H1 (cell line): ENCODE data around the gene KLHL8. TPM values are rescaled to one million over a fixed set of nuclear protein-coding genes. Genes with fewer than 3 reads are reported as not detected.

Experiments used
- CTCF ChIA-PET: fragments of 300-600 bp; sonication (Branson Sonifier 250); formaldehyde crosslinking; loops from one replicate; lab custom pipeline; 2021; ENCODE audit not compliant: partially characterized antibody; lab: Charles Lee
- POLR2A ChIA-PET: fragments of 300-600 bp; sonication (Branson Sonifier 250); formaldehyde crosslinking; loops from one replicate; lab custom pipeline; 2021; ENCODE audit warnings: inconsistent platforms; ENCODE audit not compliant: partially characterized antibody; lab: Charles Lee
- DNase-seq, 2 experiments: peaks; one replicate each; pipeline versions ENCODE4 v3.0.0 to v3.0.0-alpha.2; 2010 to 2022; ENCODE audit warnings: low spot score in 2 of 2, low read depth in 1 of 2, mixed read lengths in 1 of 2
- FAIRE-seq: peaks from 2 replicates; lab custom pipeline; 2011; peaks lifted over from hg19 to GRCh38; lab: Jason Lieb, UNC
- H2AFZ ChIP-seq: 2 replicates; pipeline ENCODE4 v1.8.1; 2012; ENCODE audit warnings: low read length, inconsistent platforms
- H2AK5ac ChIP-seq: 2 replicates; pipeline ENCODE4 v1.6.1; 2013; ENCODE audit warnings: low read depth, low read length
- H2BK120ac ChIP-seq: replicated peaks from 2 replicates; pipeline ENCODE3; 2013; ENCODE audit warnings: low read depth, low read length, inconsistent platforms
- H2BK12ac ChIP-seq: 2 replicates; pipeline ENCODE4 v1.6.1; 2013; ENCODE audit warnings: low read depth, low read length
- H2BK15ac ChIP-seq: 2 replicates; pipeline ENCODE4 v1.6.1; 2013; ENCODE audit warnings: low read length
- H2BK20ac ChIP-seq: 2 replicates; pipeline ENCODE4 v1.6.1; 2013; ENCODE audit warnings: low read length
- H2BK5ac ChIP-seq: 2 replicates; pipeline ENCODE4 v1.6.1; 2013; ENCODE audit warnings: low read depth, low read length
- H3K14ac ChIP-seq: 2 replicates; pipeline ENCODE4 v1.6.1; 2013; ENCODE audit warnings: inconsistent platforms; ENCODE audit not compliant: insufficient read length
- H3K18ac ChIP-seq: 2 replicates; pipeline ENCODE4 v1.6.1; 2013; ENCODE audit warnings: low read length; ENCODE audit errors: extremely low read depth
- H3K23ac ChIP-seq: 2 replicates; pipeline ENCODE4 v1.6.1; 2013; ENCODE audit warnings: inconsistent platforms; ENCODE audit not compliant: insufficient read length
- H3K23me2 ChIP-seq: 2 replicates; pipeline ENCODE4 v1.6.1; 2013; ENCODE audit warnings: low read depth, low read length
- H3K27ac ChIP-seq: 2 replicates; pipeline ENCODE4 v1.6.1; 2011; ENCODE audit warnings: low read depth, low read length, inconsistent platforms
- H3K27me3 ChIP-seq, 4 experiments: replicated peaks in 1 of 4; 1 replicate in 1 of 4; 2 replicates in 3 of 4; pipeline versions ENCODE4 v1.6.1 to v1.8.1; 2011 to 2013; ENCODE audit warnings: low read length in 3 of 4, mild to moderate bottlenecking in 3 of 4, inconsistent platforms in 2 of 4, mixed read lengths in 2 of 4, moderate library complexity in 1 of 4; ENCODE audit not compliant: control insufficient read depth in 3 of 4, insufficient read depth in 3 of 4; ENCODE audit errors: extremely low read depth in 1 of 4
- H3K36me3 ChIP-seq, 4 experiments: 2 replicates each; pipeline versions ENCODE4 v1.6.1 to v1.8.1; 2011 to 2013; ENCODE audit warnings: mild to moderate bottlenecking in 4 of 4, low read length in 3 of 4, moderate library complexity in 2 of 4, control low read depth in 1 of 4, inconsistent platforms in 1 of 4; ENCODE audit not compliant: insufficient read depth in 4 of 4, control insufficient read depth in 2 of 4
- H3K4ac ChIP-seq: replicated peaks from 2 replicates; pipeline ENCODE3; 2013; ENCODE audit warnings: low read length, low read depth, mixed read lengths, inconsistent platforms; ENCODE audit not compliant: insufficient read length
- H3K4me1 ChIP-seq, 4 experiments: replicated peaks in 1 of 4; 1 replicate in 1 of 4; 2 replicates in 3 of 4; pipeline versions ENCODE4 v1.6.1 to v1.8.1; 2011 to 2013; ENCODE audit warnings: low read length in 3 of 4, inconsistent platforms in 2 of 4, mixed read lengths in 1 of 4; ENCODE audit not compliant: insufficient read depth in 4 of 4, control insufficient read depth in 3 of 4
- H3K4me2 ChIP-seq, 2 experiments: 2 replicates each; pipeline versions ENCODE4 v1.6.1 to v1.8.1; 2011 to 2013; ENCODE audit warnings: low read depth in 2 of 2, low read length in 2 of 2, control low read depth in 1 of 2, inconsistent platforms in 1 of 2, mild to moderate bottlenecking in 1 of 2; ENCODE audit not compliant: insufficient read depth in 1 of 2
- H3K4me3 ChIP-seq, 4 experiments: fragments of 200-600, 300-600 bp in 1 of 4; sonication (generic), shearing (Covaris generic), sonication (Bioruptor Twin) in 1 of 4; 2 replicates each; pipeline versions ENCODE4 v1.5.1 to v1.8.1; 2011 to 2016; ENCODE audit warnings: low read length in 4 of 4, low read depth in 3 of 4, control low read depth in 2 of 4, inconsistent platforms in 2 of 4, mild to moderate bottlenecking in 2 of 4, mixed read lengths in 1 of 4, moderate library complexity in 1 of 4; ENCODE audit not compliant: insufficient read depth in 2 of 4; ENCODE audit errors: extremely low read depth in 1 of 4
- H3K56ac ChIP-seq: replicated peaks from 2 replicates; pipeline ENCODE3; 2013; ENCODE audit warnings: low read depth, mild to moderate bottlenecking, mixed read lengths, low read length, inconsistent platforms; ENCODE audit not compliant: insufficient read length
- H3K79me1 ChIP-seq: 2 replicates; pipeline ENCODE4 v1.6.1; 2013; ENCODE audit warnings: low read depth, low read length, control low read depth
- H3K79me2 ChIP-seq, 2 experiments: 2 replicates each; pipeline versions ENCODE4 v1.6.1 to v1.8.1; 2012 to 2013; ENCODE audit warnings: low read length in 2 of 2, mild to moderate bottlenecking in 2 of 2, inconsistent platforms in 1 of 2; ENCODE audit not compliant: insufficient read depth in 2 of 2, control insufficient read depth in 1 of 2
- H3K9ac ChIP-seq, 4 experiments: replicated peaks in 1 of 4; 1 replicate in 1 of 4; 2 replicates in 3 of 4; pipeline versions ENCODE4 v1.6.1 to v1.8.1; 2011 to 2013; ENCODE audit warnings: low read depth in 3 of 4, low read length in 3 of 4, control low read depth in 2 of 4, mild to moderate bottlenecking in 2 of 4, moderate library complexity in 2 of 4, inconsistent platforms in 1 of 4; ENCODE audit errors: extremely low read depth in 1 of 4
- H3K9me3 ChIP-seq, 2 experiments: 2 replicates each; pipeline versions ENCODE4 v1.6.1 to v1.8.1; 2012 to 2013; ENCODE audit warnings: mild to moderate bottlenecking in 2 of 2, moderate library complexity in 2 of 2, control low read depth in 1 of 2, inconsistent platforms in 1 of 2, low read depth in 1 of 2, low read length in 1 of 2, mixed read lengths in 1 of 2; ENCODE audit not compliant: insufficient read depth in 2 of 2
- H4K20me1 ChIP-seq, 2 experiments: replicated peaks in 1 of 2; 2 replicates each; pipeline versions ENCODE3 to v1.8.1; 2011 to 2013; ENCODE audit warnings: inconsistent platforms in 2 of 2, low read length in 2 of 2, mild to moderate bottlenecking in 1 of 2; ENCODE audit not compliant: insufficient read depth in 2 of 2, control insufficient read depth in 1 of 2
- H4K5ac ChIP-seq: 2 replicates; pipeline ENCODE4 v1.6.1; 2013; ENCODE audit warnings: low read length, low read depth, mixed read lengths, inconsistent platforms; ENCODE audit not compliant: insufficient read length
- H4K8ac ChIP-seq: 2 replicates; pipeline ENCODE4 v1.8.0; 2013; ENCODE audit warnings: mild to moderate bottlenecking, moderate library complexity, low read length, inconsistent platforms; ENCODE audit not compliant: insufficient read depth; ENCODE audit errors: extremely low read depth
- H4K91ac ChIP-seq: replicated peaks from 2 replicates; pipeline ENCODE3; 2013; ENCODE audit warnings: low read length, mixed read lengths, inconsistent platforms; ENCODE audit not compliant: insufficient read length
- ASH2L ChIP-seq: fragments of 200-600, 300-600 bp; sonication (generic); IDR thresholded peaks from one replicate; pipeline ENCODE4 v1.7.1; 2017; ENCODE audit warnings: low read length
- CBX8 ChIP-seq: fragments of 300-800, 300-1000 bp; sonication (generic); IDR thresholded peaks from 2 replicates; pipeline ENCODE4 v1.7.1; 2016; ENCODE audit warnings: low read depth, low read length, borderline replicate concordance
- E2F6 ChIP-seq: IDR thresholded peaks from 2 replicates; pipeline ENCODE4 v1.6.1; 2012; ENCODE audit warnings: inconsistent platforms
- JUN ChIP-seq: IDR thresholded peaks from 2 replicates; pipeline ENCODE4 v1.6.1; 2011; ENCODE audit warnings: low read depth, mild to moderate bottlenecking, improper control_type of control experiment, low read length
- POLR2A ChIP-seq, 2 experiments: IDR thresholded peaks; 1 replicate in 1 of 2; 2 replicates in 1 of 2; pipeline ENCODE4 v1.6.1; 2011; ENCODE audit warnings: low read depth in 2 of 2, low read length in 2 of 2, mild to moderate bottlenecking in 2 of 2; ENCODE audit errors: control extremely low read depth in 1 of 2
- SP2 ChIP-seq: IDR thresholded peaks from 2 replicates; pipeline ENCODE4 v1.6.1; 2012; ENCODE audit warnings: mild to moderate bottlenecking, low read length, inconsistent platforms
- WGBS, 2 experiments: shearing (Covaris generic) in 1 of 2; methylation state at CpG; one replicate each; pipeline versions ENCODE4 v1.1.6 to v1.1.7; 2013 to 2015; ENCODE audit warnings: low lambda C conversion rate in 2 of 2, mixed read lengths in 2 of 2, inconsistent platforms in 1 of 2, low coverage in 1 of 2, missing lambda C conversion rate in 1 of 2; ENCODE audit not compliant: insufficient replicate concordance in 2 of 2, insufficient coverage in 1 of 2, insufficient read length in 1 of 2; ENCODE audit errors: extremely low coverage in 1 of 2, missing lambda C conversion rate in 1 of 2; 5-methylcytosine and 5-hydroxymethylcytosine counted together
- polyA plus RNA-seq, 7 experiments: library from polyadenylated mRNA; depleted of rRNA in 3 of 7; stranded (reverse) in 5 of 7; unstranded in 2 of 7; fragments of >200 nt in 5 of 7; fragments of 200-250 nt in 2 of 7; gene quantifications; 1 replicate in 5 of 7; 2 replicates in 1 of 7; 4 replicates in 1 of 7; pipeline versions ENCODE4 v1.2.1 to v1.2.3, GENCODE V29; 2011 to 2013; ENCODE audit warnings: missing spikeins in 2 of 7, mixed read lengths in 2 of 7
- total RNA-seq: library from RNA; stranded (reverse); fragmentation: NEBNext Ultra II Directional; extraction: Animal tissue kit (Norgen Biotek cat#: 25700); gene quantifications from 2 replicates; pipeline ENCODE4 v1.2.1, GENCODE V29; 2021
- TF ChIP-seq, protein P1 (sequence below), 3 experiments: IDR thresholded peaks; 1 replicate in 2 of 3; 2 replicates in 1 of 3; pipeline versions ENCODE4 v1.5.1 to v1.6.1; 2011; ENCODE audit warnings: low read length in 3 of 3, mild to moderate bottlenecking in 3 of 3, inconsistent platforms in 2 of 3, low read depth in 1 of 3, moderate library complexity in 1 of 3; ENCODE audit not compliant: insufficient read depth in 1 of 3; ENCODE audit errors: control extremely low read depth in 1 of 3

KLHL8 gene
- total and polyA plus RNA-seq, 2 of the 8 experiments (the other 6 are each of a cell fraction or from before 2014, with no cell fraction given) = 0.94 to 8.1 TPM

- no peak overlapping the region for H4K91ac ChIP-seq
- H3K14ac ChIP-seq = no peak overlapping the region
- no peak overlapping the region for H2BK15ac ChIP-seq
- no peak overlapping the region for H2AFZ ChIP-seq
- H3K9me3 ChIP-seq = no peaks in the 10 kb centered on the region
- H3K4ac ChIP-seq = no peak overlapping the region
- TF ChIP-seq JUN = no peak
- TF ChIP-seq, protein P1, sequence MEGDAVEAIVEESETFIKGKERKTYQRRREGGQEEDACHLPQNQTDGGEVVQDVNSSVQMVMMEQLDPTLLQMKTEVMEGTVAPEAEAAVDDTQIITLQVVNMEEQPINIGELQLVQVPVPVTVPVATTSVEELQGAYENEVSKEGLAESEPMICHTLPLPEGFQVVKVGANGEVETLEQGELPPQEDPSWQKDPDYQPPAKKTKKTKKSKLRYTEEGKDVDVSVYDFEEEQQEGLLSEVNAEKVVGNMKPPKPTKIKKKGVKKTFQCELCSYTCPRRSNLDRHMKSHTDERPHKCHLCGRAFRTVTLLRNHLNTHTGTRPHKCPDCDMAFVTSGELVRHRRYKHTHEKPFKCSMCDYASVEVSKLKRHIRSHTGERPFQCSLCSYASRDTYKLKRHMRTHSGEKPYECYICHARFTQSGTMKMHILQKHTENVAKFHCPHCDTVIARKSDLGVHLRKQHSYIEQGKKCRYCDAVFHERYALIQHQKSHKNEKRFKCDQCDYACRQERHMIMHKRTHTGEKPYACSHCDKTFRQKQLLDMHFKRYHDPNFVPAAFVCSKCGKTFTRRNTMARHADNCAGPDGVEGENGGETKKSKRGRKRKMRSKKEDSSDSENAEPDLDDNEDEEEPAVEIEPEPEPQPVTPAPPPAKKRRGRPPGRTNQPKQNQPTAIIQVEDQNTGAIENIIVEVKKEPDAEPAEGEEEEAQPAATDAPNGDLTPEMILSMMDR (IDR thresholded peaks at IDR 0.05; ENCODE audit: control extremely low read depth in 1 of 3, insufficient read depth in 1 of 3, low read depth in 1 of 3, low read length in 3 of 3) = no peak
- no peak for TF ChIP-seq CBX8
- TF ChIP-seq SP2 = no peak
- TF ChIP-seq ASH2L = no peak
- peak in 1 of 2 experiments; percentile 33; a peak in 1 of 3 replicates for TF ChIP-seq POLR2A (IDR thresholded peaks at IDR 0.05; ENCODE audit: control extremely low read depth in 1 of 2, low read depth in 2 of 2, low read length in 2 of 2)
- no peak for TF ChIP-seq E2F6
- no peak for FAIRE-seq
- no peak overlapping the region for H2BK20ac ChIP-seq
- peaks cover 0 to 13% of the 10 kb centered on the region in 2 experiments; a peak in 2 of 4 replicates for H3K79me2 ChIP-seq
- no peak overlapping the region for H3K23ac ChIP-seq
- H4K20me1 ChIP-seq = peaks cover 1 to 3% of the 10 kb centered on the region in 2 experiments
- POLR2A ChIA-PET = interaction anchor here (0.6 to 1.2 kb wide), 2 partner anchors 114 to 1057 kb away, joined by 3 read pairs; no protein-coding TSS in a partner anchor
- H3K18ac ChIP-seq = no peak overlapping the region
- no peak overlapping the region; the same call in none of the 2 replicates for H4K8ac ChIP-seq
- H2AK5ac ChIP-seq = no peak overlapping the region
- peaks cover under 1 to 44% (median 15%) of the 10 kb centered on the region in 4 experiments; a peak in 7 of 8 replicates for H3K36me3 ChIP-seq
- H2BK12ac ChIP-seq = no peak overlapping the region
- H3K4me2 ChIP-seq = no peak overlapping the region
- WGBS, 2 experiments = 89% methylated on average over 18 of the region's 18 CpGs; no CpG with 5 or more reads in 1 of the 2 experiments
- H3K4me1 ChIP-seq = peaks cover 0 to 5% (median under 1%) of the 10 kb centered on the region in 4 experiments; a peak in 4 of 7 replicates
- H3K23me2 ChIP-seq = no peaks in the 10 kb centered on the region; the same call in 1 of the 2 replicates
- H3K27me3 ChIP-seq = no peaks in the 10 kb centered on the region
- no peak for DNase-seq
- no peak overlapping the region for H3K27ac ChIP-seq
- H3K4me3 ChIP-seq = no peak overlapping the region
- no peaks in the 10 kb centered on the region for H3K79me1 ChIP-seq
- no peak overlapping the region for H2BK120ac ChIP-seq
- CTCF ChIA-PET = interaction anchor here (1.1 to 3.2 kb wide), 5 partner anchors 12 to 201 kb away, joined by 3 to 17 read pairs (median 6); partner anchors contain the start of gene AFF1
- no peak overlapping the region for H3K9ac ChIP-seq
- no peak overlapping the region for H3K56ac ChIP-seq
- no peak overlapping the region for H2BK5ac ChIP-seq
- H4K5ac ChIP-seq = no peak overlapping the region
These were observed 99.8 kb downstream of the KLHL8 start for GRCh38 chr4:87120411-87121162.
